GM19023 (cell line): ENCODE data around the gene SHC3.

Experiments
- ATAC-seq: cut with Tn5 transposase; IDR thresholded peaks from one replicate; pipeline ENCODE4 v1.9.1; 2021; ENCODE audit warnings: mild to moderate bottlenecking, moderate library complexity; ENCODE audit not compliant: unreplicated experiment

SHC3 gene

DNA sequence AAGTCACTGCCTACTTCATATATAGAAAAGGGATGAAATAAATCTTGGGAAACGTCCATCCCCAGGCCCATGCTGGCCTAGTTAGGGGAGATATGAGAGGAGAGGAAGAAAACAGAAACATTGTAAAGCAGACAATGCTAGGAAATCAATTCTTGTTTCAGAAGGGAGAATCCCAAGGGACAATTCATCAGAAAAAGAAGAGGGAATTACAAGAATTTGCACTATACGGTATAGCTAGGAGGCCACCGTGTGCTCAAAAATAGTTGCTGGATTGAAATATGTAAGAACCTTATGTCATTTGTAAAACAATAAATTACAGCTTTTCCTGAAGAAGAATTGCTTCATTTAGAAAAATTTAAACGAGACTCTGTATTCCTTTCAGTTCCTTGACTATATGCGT lies 8.3 kb upstream of the SHC3 start:
- ATAC-seq = no peak

DNA sequence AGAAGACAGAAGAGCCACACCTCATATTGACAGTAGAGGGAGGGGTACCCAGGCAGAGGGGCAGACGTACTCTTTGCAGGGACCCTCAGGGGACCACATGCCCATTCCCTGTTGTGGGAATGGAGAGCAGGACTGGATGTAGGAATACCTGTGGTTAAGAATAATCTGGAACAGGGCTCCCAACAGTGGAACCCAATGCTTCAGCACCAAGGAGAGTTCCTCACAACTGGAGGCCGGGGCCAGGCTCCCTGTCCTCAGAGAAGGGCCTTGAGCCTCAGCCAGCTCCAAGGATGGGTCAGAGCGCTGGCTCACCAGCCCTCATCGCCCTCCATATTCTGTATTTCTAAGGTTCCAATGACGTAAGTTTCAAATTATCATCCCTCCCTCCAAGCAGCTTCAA lies 7.4 kb upstream of the SHC3 start:
- no peak for ATAC-seq

DNA sequence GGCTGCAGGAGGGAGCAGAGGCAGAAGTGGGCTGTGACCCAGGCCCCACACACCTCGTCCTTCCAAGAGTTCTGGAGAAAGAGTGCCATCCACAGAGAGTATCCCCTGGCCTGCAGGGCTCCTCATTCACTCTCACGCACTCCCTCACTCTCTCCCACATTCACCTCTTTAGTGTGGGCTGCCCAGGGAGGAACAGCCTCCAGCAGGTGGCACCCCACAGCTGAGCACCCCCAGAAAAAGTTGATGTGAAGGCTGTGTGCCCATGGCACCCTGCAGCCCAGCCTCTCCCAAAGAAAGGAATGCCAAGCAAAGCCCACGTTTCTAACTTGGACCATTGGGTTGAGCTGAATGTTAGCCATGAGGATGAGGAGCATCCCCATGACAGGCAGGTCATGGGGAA lies 4.5 kb upstream of the SHC3 start:
- ATAC-seq = no peak

DNA sequence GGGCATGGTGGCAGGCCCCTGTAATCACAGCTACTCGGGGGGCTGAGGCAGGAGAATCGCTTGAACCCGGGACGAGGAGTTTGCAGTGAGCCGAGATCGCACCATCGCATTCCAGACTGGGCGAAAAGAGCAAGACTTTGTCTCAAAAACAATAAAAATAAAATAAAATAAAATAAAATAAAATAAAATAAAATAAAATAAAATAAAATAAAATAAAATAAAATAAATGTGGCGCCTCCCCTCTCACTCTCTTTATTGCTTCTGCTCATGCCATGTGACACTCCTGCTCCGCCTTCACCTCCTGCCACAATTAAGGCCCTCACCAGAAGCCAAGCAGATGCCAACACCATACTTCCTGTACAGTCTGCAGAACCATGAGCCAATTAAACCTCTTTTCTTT lies 3.8 kb upstream of the SHC3 start:
- no peak for ATAC-seq

DNA sequence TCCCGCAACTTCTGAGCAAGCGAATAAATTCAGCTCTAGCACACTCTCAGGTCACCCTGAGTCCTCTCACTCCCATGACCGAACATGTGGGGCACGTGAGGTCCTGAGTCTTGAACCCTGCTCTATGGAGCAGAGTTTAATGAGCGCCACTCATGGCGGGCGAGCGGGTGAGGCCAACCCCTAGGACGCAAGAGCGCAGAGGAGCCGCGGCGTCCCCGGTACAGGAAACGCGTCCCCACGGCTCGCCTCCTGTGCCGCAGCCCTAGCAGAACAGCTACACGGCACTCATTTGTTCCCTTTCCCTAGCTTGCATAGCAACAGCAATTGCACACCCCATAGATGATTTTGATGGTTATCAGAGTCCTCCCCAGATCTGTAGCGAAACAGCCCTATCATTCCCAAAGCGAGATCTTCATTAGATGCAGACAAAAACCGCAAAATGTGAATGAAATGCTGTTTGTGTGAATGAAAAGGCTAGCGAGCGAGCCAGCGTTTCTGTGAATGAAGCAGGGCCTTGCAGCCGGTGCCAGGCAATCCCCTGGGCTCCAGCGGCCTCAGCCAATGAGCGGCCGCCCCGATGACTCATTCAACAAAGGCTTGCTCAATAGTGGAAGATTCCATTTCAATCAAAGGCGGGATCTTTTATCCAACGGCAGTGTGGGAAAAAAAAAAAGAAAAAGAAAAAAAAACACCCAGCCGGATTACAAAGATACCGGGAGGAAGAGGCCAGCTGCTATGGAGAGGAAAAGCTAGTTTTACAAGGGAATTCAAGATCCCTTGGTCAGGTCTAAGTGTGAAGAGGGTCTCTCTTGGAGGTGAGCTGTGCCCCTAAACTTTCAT lies 1.5 kb upstream of the SHC3 start:
- no peak for ATAC-seq

DNA sequence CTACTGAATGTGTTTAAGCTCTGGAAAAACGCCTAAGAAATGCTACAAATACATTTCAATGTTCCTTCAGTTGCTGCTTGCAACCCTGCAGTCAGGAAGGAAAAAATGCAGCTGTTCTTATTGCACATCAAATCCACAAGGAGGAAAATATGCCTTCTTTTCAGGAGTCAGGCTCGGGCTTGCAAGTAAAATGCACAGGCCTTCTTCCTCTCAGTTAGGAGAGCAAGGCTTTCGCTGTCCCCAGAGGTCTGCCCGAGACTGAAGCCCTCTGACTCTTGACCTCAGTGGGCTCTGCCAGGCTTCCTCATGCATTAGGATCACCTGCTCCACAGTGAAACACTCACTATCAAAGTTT lies 899 bp upstream of the SHC3 start:
- ATAC-seq = no peak

DNA sequence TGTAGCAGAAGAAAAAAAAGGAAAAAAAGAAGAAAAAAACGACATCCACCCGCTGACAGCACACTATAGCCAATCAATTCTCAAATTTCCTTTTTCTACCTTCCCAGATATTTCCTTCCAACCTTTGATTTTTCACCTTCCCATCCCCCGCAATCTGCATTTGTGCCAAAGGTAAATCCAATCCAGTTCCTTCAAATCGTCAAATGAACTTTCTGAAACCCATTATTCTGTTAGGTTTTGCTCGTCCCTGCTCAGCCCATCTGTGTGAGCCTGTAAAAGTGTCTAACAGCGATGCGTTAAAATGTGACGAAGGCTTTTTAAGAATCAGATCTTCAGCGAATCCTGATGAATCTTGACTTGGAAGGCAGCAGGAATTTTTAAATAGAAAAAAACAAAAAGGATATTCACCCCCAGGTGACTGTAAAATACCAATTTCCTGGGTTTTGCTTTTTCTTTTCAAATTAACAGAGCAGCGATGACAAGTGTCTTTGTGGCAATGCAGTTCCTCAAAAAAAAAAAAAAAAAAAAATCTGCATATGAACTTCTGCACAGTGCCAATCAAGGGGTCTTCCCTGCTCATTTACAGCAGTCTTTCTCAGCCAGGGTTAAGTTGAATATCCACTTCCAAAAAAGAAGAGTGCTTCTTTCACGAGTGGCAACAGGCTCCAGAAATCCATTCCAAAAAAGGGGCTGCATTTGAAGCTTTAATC lies 367 bp upstream of the SHC3 start:
- ATAC-seq = no peak

- ATAC-seq = no peak
Observed at GRCh38 chr9:89177012-89177943, 1.3 kb downstream of the SHC3 start.

GRCh38 chr9:89175828-89176261 lies 2.8 kb downstream of the SHC3 start:
- no peak for ATAC-seq

DNA sequence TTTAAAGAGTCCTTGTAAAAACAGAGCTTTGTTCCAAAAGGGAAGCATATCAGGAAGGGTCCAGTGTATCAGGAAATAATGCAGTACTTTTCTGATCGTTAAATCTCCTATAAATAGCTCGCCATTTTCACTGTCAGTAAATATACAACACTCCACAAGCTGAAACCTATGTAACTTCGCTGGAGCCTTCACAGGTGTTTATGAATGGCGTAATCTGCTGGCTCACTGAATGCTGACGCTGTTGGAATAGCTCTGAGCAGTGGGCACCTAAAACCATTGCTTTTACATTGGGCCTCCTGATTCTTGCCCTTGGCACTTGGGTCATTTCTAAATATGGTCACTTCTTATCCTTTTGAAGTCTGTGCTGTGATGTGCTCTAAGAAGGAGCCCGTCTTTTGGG lies 4.3 kb downstream of the SHC3 start:
- ATAC-seq = no peak

GRCh38 chr9:89173072-89173471 lies 5.5 kb downstream of the SHC3 start:
- ATAC-seq = no peak

- no peak for ATAC-seq
Observed at GRCh38 chr9:89172398-89172797, 6.2 kb downstream of the SHC3 start.

- ATAC-seq = no peak
Observed at GRCh38 chr9:89171693-89172092, 6.9 kb downstream of the SHC3 start.

GRCh38 chr9:89171231-89171630 lies 7.4 kb downstream of the SHC3 start:
- no peak for ATAC-seq

GRCh38 chr9:89168901-89169813 lies 9.5 kb downstream of the SHC3 start:
- no peak for ATAC-seq

DNA sequence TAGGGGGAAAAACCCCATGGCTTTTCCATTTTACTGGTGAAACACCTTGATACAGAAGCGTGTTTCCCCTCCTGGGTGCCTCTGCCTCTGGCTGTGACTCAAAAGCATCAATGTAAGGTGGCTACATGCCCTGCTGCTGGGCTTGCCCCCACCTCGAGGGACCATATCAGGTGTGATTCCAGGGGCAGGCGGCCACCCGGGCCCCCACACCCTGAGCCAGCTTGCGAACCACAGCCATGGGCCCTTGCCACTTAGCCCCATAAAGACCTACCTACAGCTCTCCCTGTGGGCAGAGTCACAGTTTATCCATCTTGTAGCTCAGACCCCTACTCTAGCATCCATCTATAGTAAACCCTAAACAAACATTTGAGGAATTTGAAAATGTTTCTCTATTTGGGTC lies 10.8 kb downstream of the SHC3 start:
- ATAC-seq = no peak

DNA sequence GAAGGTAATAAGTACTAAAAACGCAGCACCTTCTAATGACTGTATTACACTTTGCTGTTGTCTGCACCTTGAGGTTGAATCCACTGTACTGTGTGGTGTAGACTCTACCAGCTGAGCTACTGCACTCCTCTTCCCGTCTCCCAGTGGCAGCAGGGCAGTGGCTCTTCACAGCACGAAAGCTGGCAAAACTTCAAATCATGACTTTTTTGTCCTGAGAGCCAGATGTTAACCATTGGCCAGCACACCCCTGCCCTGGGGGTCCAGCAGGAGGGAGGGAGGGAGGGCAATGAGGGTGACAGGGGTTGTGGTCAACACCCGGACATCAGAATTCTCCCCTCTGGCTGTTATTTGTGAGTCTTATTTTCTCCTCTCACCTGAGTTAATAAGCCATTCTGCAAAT lies 11.8 kb downstream of the SHC3 start:
- ATAC-seq = no peak

- ATAC-seq = no peak
Observed at GRCh38 chr9:89165880-89166279, 12.7 kb downstream of the SHC3 start.

GRCh38 chr9:89165341-89165740 lies 13.3 kb downstream of the SHC3 start:
- ATAC-seq = no peak

DNA sequence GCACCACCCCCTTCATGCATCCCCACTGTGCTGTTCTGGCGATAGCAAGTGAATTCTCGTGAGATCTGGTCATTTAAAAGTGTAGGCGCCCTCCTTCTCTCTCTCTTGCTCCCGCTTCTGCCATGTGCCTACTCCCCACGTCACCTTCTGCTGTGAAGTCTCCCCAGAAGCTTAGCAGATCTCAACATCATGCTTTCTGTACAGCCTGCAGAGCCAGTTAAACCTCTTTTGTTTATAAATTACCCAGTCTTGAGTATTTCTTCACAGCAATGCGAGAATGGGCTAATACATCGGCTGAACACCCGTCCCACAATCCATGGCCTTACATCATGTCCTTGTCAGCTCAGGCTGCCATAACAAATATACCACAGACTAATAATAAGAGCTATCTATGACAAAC lies 17.4 kb downstream of the SHC3 start:
- ATAC-seq = no peak
